ENCODE data around the gene KIF1A. TPM values are rescaled to one million over a fixed set of nuclear protein-coding genes. Genes with fewer than 3 reads are reported as not detected.

KIF1A gene
- total RNA-seq, 1 experiment from 2014 or later, result not detected

- no peaks in the 10 kb centered on the region for H4K20me1 ChIP-seq (ENCODE audit: insufficient read depth)
- H3K9me2 ChIP-seq (ENCODE audit: insufficient read depth), result no peaks in the 10 kb centered on the region
- no peak overlapping the region for H3K27ac ChIP-seq
- no peak overlapping the region for H3K4me3 ChIP-seq
- H3K79me2 ChIP-seq (ENCODE audit: low read depth), result no peaks in the 10 kb centered on the region
- ChIA-PET CTCF (no interaction called here), POLR2A (ENCODE audit: unreplicated experiment) (no interaction called here)
- no peak for DNase-seq
- TF ChIP-seq CTCF (conservative IDR thresholded peaks at IDR 0.05), result no peak
- TF ChIP-seq EZH2 (IDR thresholded peaks at IDR 0.05; ENCODE audit: low read depth), result no peak
- H2AFZ ChIP-seq, result no peak overlapping the region
- H3K4me2 ChIP-seq, result no peak overlapping the region
- H3K4me1 ChIP-seq (replicated peaks; ENCODE audit: insufficient read depth), result no peaks in the 10 kb centered on the region
- BruUV-seq (replicated peaks), result no TSS peak
- no peaks in the 10 kb centered on the region for H3F3A ChIP-seq (ENCODE audit: insufficient read depth, low read depth)
- no peaks in the 10 kb centered on the region for H3K9me3 ChIP-seq (ENCODE audit: insufficient read depth, low read depth)
- H3K27me3 ChIP-seq (ENCODE audit: insufficient read depth, low read depth), result peaks cover 84% of the 10 kb centered on the region
- intact Hi-C loops (cut with micrococcal nuclease; ENCODE audit: unreplicated experiment), result no loop called here
- H3K36me3 ChIP-seq (ENCODE audit: low read depth), result no peaks in the 10 kb centered on the region
Observed at GRCh38 chr2:240786871-240787311, 33.1 kb downstream of the KIF1A start.

GRCh38 chr2:240786355-240786841 is 33.6 kb downstream of the KIF1A start:
- BruUV-seq (replicated peaks), result no TSS peak
- H3K27me3 ChIP-seq (ENCODE audit: insufficient read depth, low read depth), result peaks cover 81% of the 10 kb centered on the region
- no peaks in the 10 kb centered on the region for H3K36me3 ChIP-seq (ENCODE audit: low read depth)
- H3K4me2 ChIP-seq, result no peak overlapping the region
- intact Hi-C loops (cut with micrococcal nuclease; ENCODE audit: unreplicated experiment), result no loop called here
- TF ChIP-seq EZH2 (IDR thresholded peaks at IDR 0.05; ENCODE audit: low read depth) (no peak), CTCF (conservative IDR thresholded peaks at IDR 0.05) (no peak)
- no peaks in the 10 kb centered on the region for H3K9me3 ChIP-seq (ENCODE audit: insufficient read depth, low read depth)
- no peaks in the 10 kb centered on the region for H3F3A ChIP-seq (ENCODE audit: insufficient read depth, low read depth)
- ChIA-PET CTCF (no interaction called here), POLR2A (ENCODE audit: unreplicated experiment) (no interaction called here)
- H3K27ac ChIP-seq, result no peak overlapping the region
- H3K79me2 ChIP-seq (ENCODE audit: low read depth), result no peaks in the 10 kb centered on the region
- H3K4me3 ChIP-seq, result no peak overlapping the region
- no peak overlapping the region for H2AFZ ChIP-seq
- H4K20me1 ChIP-seq (ENCODE audit: insufficient read depth), result no peaks in the 10 kb centered on the region
- H3K9me2 ChIP-seq (ENCODE audit: insufficient read depth), result no peaks in the 10 kb centered on the region
- H3K4me1 ChIP-seq (replicated peaks; ENCODE audit: insufficient read depth), result no peaks in the 10 kb centered on the region
- DNase-seq, result no peak

- no peak overlapping the region for H3K4me3 ChIP-seq
- no peaks in the 10 kb centered on the region for H4K20me1 ChIP-seq (ENCODE audit: insufficient read depth)
- no peaks in the 10 kb centered on the region for H3K4me1 ChIP-seq (replicated peaks; ENCODE audit: insufficient read depth)
- ChIA-PET CTCF (no interaction called here), POLR2A (ENCODE audit: unreplicated experiment) (no interaction called here)
- no peak overlapping the region for H2AFZ ChIP-seq
- intact Hi-C loops (cut with micrococcal nuclease; ENCODE audit: unreplicated experiment), result no loop called here
- TF ChIP-seq CTCF (conservative IDR thresholded peaks at IDR 0.05), result no peak
- no peak for TF ChIP-seq EZH2 (IDR thresholded peaks at IDR 0.05; ENCODE audit: low read depth)
- no peaks in the 10 kb centered on the region for H3K36me3 ChIP-seq (ENCODE audit: low read depth)
- H3K27me3 ChIP-seq (ENCODE audit: insufficient read depth, low read depth), result peaks cover 75% of the 10 kb centered on the region
- no peaks in the 10 kb centered on the region for H3K9me3 ChIP-seq (ENCODE audit: insufficient read depth, low read depth)
- H3K4me2 ChIP-seq, result no peak overlapping the region
- H3K79me2 ChIP-seq (ENCODE audit: low read depth), result no peaks in the 10 kb centered on the region
- H3K27ac ChIP-seq, result no peak overlapping the region
- DNase-seq, result no peak
- no peaks in the 10 kb centered on the region for H3K9me2 ChIP-seq (ENCODE audit: insufficient read depth)
- no peaks in the 10 kb centered on the region for H3F3A ChIP-seq (ENCODE audit: insufficient read depth, low read depth)
- no TSS peak for BruUV-seq (replicated peaks)
Observed at GRCh38 chr2:240785424-240786335, 34.3 kb downstream of the KIF1A start.
